ENCODE data around the gene ANKRD33B. TPM values are rescaled to one million over a fixed set of nuclear protein-coding genes. Genes with fewer than 3 reads are reported as not detected.

ANKRD33B gene
- total RNA-seq, 3 donors from 2014 or later: 3.3 to 5.3 (median 3.8) TPM

- Histone ChIP-seq H3K4me1 (peaks cover 0 to 6% of the 10 kb centered on the region in 2 donors), H3K27ac (no peak overlapping the region), H3K4me3 (no peak overlapping the region), H3K9me3 (no peaks in the 10 kb centered on the region), H3K36me3 (no peaks in the 10 kb centered on the region), H3K27me3 (peaks cover 3 to 14% of the 10 kb centered on the region in 2 donors)
- intact Hi-C loops (cut with DNase I; ENCODE audit: low total_unique reads): no loop called here
- TF ChIP-seq CTCF (IDR thresholded peaks at IDR 0.05) (no peak), POLR2AphosphoS5 (IDR thresholded peaks at IDR 0.05) (no peak), POLR2A (IDR thresholded peaks at IDR 0.05) (no peak)
- DNase-seq (ENCODE audit: low spot score in 2 of 2): no peak
Measured at GRCh38 chr5:10559871-10560270, 4.0 kb upstream of the ANKRD33B start.

GRCh38 chr5:10562201-10563109 lies 1.4 kb upstream of the ANKRD33B start:
- Histone ChIP-seq H3K27me3 (peaks cover 3 to 22% of the 10 kb centered on the region in 2 donors), H3K4me1 (peaks cover 0 to 6% of the 10 kb centered on the region in 2 donors), H3K36me3 (no peaks in the 10 kb centered on the region), H3K27ac (peak overlapping the region in 1 of 2 donors; percentile 88), H3K9me3 (no peaks in the 10 kb centered on the region), H3K4me3 (peak overlapping the region in 1 of 3 donors; percentile 86)
- intact Hi-C loops (cut with DNase I; ENCODE audit: low total_unique reads): no loop called here
- DNase-seq (ENCODE audit: low spot score in 2 of 2): no peak
- TF ChIP-seq POLR2A (IDR thresholded peaks at IDR 0.05): no peak
- no peak for TF ChIP-seq POLR2AphosphoS5 (IDR thresholded peaks at IDR 0.05)
- no peak for TF ChIP-seq CTCF (IDR thresholded peaks at IDR 0.05)

- intact Hi-C loops (cut with DNase I; ENCODE audit: low total_unique reads): no loop called here
- Histone ChIP-seq H3K4me3 (peak overlapping the region; percentile 62 to 86 (median 69)), H3K27ac (peak overlapping the region; percentile 50 to 88), H3K4me1 (peaks cover 0 to 6% of the 10 kb centered on the region in 2 donors), H3K36me3 (no peaks in the 10 kb centered on the region), H3K9me3 (no peaks in the 10 kb centered on the region), H3K27me3 (peaks cover 3 to 22% of the 10 kb centered on the region in 2 donors)
- no peak for TF ChIP-seq CTCF (IDR thresholded peaks at IDR 0.05)
- no peak for TF ChIP-seq POLR2A (IDR thresholded peaks at IDR 0.05)
- TF ChIP-seq POLR2AphosphoS5 (IDR thresholded peaks at IDR 0.05): no peak
- no peak for DNase-seq (ENCODE audit: low spot score in 2 of 2)
Measured at GRCh38 chr5:10563110-10563944, 543 bp upstream of the ANKRD33B start.

- intact Hi-C loops (cut with DNase I; ENCODE audit: low total_unique reads): no loop called here
- no peaks in the 10 kb centered on the region for H3K36me3 ChIP-seq
- TF ChIP-seq POLR2AphosphoS5 (IDR thresholded peaks at IDR 0.05) (no peak), POLR2A (IDR thresholded peaks at IDR 0.05) (no peak), CTCF (IDR thresholded peaks at IDR 0.05) (no peak)
- peaks cover 3 to 22% of the 10 kb centered on the region in 2 donors for H3K27me3 ChIP-seq
- H3K27ac ChIP-seq: peak overlapping the region; percentile 48 to 88
- peak overlapping the region; percentile 62 to 86 (median 69) for H3K4me3 ChIP-seq
- H3K4me1 ChIP-seq: peaks cover 0 to 6% of the 10 kb centered on the region in 2 donors
- DNase-seq (ENCODE audit: low spot score in 2 of 2): no peak
- no peaks in the 10 kb centered on the region for H3K9me3 ChIP-seq
Measured at GRCh38 chr5:10564838-10565784, 1.2 kb downstream of the ANKRD33B start.

Measured in breast epithelium (tissue), 4 donors.